ENCODE measurements around the gene PPFIBP1.
"Not testable (repeated sequence)": the region's sequence is repeated elsewhere in the genome, so short reads cannot be mapped to it uniquely, and the experiment has no call there.

DNA sequence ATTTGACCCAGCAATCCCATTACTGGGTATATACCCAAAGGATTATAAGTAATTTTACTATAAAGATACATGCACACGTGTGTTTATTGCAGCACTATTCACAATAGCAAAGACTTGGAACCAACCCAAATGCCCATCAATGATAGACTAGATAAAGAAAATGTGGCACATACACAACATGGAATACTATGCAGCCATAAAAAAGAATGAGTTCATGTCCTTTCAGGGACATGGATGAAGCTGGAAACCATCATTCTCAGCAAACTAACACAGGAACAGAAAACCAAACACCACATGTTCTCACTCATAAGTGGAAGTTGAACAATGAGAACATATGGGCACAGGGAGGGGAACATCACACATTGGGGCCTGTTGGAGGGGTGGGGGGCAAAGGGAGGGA, 20.9 kb downstream of the PPFIBP1 start:
- TF ChIP-seq, protein P1, sequence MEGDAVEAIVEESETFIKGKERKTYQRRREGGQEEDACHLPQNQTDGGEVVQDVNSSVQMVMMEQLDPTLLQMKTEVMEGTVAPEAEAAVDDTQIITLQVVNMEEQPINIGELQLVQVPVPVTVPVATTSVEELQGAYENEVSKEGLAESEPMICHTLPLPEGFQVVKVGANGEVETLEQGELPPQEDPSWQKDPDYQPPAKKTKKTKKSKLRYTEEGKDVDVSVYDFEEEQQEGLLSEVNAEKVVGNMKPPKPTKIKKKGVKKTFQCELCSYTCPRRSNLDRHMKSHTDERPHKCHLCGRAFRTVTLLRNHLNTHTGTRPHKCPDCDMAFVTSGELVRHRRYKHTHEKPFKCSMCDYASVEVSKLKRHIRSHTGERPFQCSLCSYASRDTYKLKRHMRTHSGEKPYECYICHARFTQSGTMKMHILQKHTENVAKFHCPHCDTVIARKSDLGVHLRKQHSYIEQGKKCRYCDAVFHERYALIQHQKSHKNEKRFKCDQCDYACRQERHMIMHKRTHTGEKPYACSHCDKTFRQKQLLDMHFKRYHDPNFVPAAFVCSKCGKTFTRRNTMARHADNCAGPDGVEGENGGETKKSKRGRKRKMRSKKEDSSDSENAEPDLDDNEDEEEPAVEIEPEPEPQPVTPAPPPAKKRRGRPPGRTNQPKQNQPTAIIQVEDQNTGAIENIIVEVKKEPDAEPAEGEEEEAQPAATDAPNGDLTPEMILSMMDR (IDR thresholded peaks at IDR 0.05): not testable (repeated sequence)
- not testable (repeated sequence) for TF ChIP-seq POLR2A, POLR2AphosphoS5 (IDR thresholded peaks at IDR 0.05)

Measured in prostate gland (tissue), 2 donors.